ENCODE data around the gene PPP1R27.

The PPP1R27 gene

GRCh38 chr17:81804559-81805399, 30.1 kb downstream of the PPP1R27 start:
- no peak for DNase-seq (ENCODE audit: low read depth)

DNA sequence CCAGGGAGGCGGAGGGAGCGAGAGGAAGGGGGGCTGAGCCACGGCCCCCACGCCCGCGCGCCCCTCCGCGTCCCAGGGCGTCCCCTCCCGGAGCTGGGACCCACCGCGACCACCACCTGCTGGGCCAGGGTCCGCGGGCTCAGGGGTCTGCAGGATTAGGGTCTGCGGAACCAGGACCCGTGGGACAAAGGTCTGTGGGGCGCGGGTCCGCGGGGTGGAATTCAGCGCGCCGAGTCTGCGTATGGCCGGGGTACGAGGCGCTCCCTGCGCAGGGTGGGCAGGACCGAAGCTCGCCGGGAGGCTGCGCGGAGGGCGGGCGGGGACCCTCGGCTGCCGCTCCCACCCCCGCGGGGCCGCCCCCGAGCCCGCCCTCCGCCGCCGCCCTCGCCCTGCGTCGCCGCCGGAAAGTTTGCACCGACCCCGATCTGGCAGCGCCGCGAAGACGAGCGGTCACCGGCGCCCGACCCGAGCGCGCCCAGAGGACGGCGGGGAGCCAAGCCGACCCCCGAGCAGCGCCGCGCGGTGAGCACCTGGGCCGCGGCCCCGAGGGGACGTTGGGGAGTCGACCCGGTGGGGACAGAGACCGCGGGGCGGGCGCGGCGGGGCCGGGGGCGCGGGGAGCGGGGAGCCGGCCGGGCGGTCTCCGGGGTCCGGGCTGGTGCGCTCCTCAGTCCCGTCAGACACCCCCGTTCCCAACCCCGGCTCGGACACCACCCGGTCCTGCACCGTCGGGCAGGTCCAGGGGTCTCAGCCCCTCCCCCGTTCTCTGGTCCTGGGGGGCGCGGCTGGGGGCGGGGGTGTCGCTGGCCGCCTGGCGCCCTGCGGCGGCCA, 30.9 kb downstream of the PPP1R27 start, which contains the start of gene GCGR:
Gene GCGR (plus strand): TSS at position 423 of the 831 bp plus-strand sequence. CDS start 4,869 bp downstream, outside the sequence.
- no peak for DNase-seq (ENCODE audit: low read depth)

- no peak for DNase-seq (ENCODE audit: low read depth)
These were observed 31.8 kb downstream of the PPP1R27 start for GRCh38 chr17:81802856-81803643.

DNA sequence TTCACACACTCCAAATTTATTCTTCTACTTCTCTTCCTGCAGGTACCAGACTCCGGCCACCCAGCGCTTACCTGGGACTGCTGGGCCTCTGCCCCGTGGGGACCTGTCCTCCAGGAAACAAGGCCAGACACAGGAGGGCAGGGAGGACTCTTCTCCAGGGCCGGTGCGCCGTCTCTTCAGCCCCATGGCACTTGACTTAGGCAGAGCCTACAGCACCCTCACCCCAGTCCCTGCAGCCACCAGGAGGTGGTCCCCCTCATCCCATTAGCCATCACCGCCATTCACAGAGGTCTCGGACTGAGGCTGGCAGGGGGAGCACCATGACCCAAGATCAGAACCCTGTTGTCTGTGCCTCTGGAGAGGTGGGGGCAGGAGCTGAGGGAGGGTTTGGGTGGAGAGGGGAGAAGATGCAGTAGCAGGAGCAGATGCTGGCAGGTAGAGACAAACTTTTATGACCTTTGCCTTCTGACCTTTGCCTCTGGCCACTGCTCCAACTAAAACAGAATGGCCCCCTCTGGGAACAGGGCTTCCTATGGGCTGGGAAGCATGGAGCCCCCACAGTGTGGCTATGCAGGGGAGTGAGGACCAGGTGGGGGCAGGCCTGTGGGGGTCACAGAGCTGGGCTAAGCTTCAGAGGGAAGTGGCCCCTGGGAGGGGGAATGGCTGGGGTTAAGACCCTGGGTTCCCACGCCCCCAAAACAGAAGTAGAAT, 32.6 kb downstream of the PPP1R27 start:
- DNase-seq (ENCODE audit: low read depth), result no peak

GRCh38 chr17:81801327-81801726, 33.5 kb downstream of the PPP1R27 start:
- no peak for DNase-seq (ENCODE audit: low read depth)

DNA sequence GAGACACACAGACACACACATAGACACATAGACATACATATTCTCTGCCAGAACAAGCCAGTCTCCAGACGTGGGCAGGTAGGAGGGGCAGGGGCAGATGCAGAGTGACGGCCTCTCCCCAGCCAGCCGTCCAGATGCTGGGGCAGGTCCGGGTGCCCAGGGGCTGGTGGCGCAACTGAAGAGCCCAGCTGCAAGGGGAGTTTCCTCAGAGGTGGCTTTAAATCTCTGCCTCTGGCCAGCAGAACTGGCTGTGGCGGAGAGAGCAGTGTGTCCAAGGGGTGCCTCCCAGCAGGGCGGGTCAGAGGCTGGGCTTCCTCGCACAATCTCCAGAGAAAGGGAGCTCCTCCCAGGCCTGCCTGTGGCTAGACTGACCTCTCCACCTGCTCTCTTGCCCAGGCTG, 40.3 kb downstream of the PPP1R27 start:
- DNase-seq (ENCODE audit: low read depth), result peak; percentile 24

DNA sequence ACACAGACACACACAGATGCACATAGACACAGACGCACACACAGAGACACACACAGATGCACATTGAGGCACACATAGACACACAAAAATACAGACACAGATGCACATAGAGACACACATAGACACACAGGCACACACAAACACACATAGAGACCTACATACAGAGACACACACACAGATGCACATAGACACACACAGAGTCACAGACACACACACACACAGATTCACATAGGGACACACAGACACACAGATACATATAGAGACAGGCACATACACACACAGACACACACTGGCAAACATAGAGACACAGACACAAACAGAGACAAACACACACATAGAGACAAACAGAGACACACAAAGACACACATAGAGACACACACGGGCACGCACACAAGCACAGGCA, 40.8 kb downstream of the PPP1R27 start:
- no peak for DNase-seq (ENCODE audit: low read depth)

GRCh38 chr17:81792675-81793615, 41.9 kb downstream of the PPP1R27 start:
- no peak for DNase-seq (ENCODE audit: low read depth)

Measured in ELR (cell line).